SK-N-MC (cell line): Measurements from ENCODE around the gene UBTD1.

Experiments
- EZH2 ChIP-seq: fragments of 200-600 bp; sonication (generic); IDR thresholded peaks from one replicate; pipeline ENCODE4 v1.6.1; 2017; ENCODE audit warnings: antibody characterized with exemption
- POLR2AphosphoS5 ChIP-seq: IDR thresholded peaks from 2 replicates; pipeline ENCODE4 v1.6.1; 2012; ENCODE audit warnings: mild to moderate bottlenecking, low read depth, low read length, borderline replicate concordance

- TF ChIP-seq EZH2 (no peak), POLR2AphosphoS5 (no peak)
Observed at GRCh38 chr10:97483506-97483905, 15.2 kb upstream of the UBTD1 start.
